ENCODE results near the gene ARHGAP45. TPM values are rescaled to one million over a fixed set of nuclear protein-coding genes. Genes with fewer than 3 reads are reported as not detected.

The ARHGAP45 gene
- polyA plus RNA-seq, 6 donors from 2014 or later: 181 to 432 (median 210) TPM

GRCh38 chr19:1026783-1027649, 40.0 kb upstream of the ARHGAP45 start:
- ATAC-seq (ENCODE audit: low read depth in 2 of 2) (peak; percentile 55 to 56), DNase-seq (peak; percentile 70)
- no peaks in the 10 kb centered on the region for H3K36me3 Mint-ChIP-seq
- H3K27ac Mint-ChIP-seq: peak overlapping the region; percentile 74 to 97 (median 96)
- H3K4me3 Mint-ChIP-seq: peak overlapping the region; percentile 97 to 99 (median 99)
- H3K27me3 Mint-ChIP-seq: no peaks in the 10 kb centered on the region
- peaks cover 17 to 23% (median 21%) of the 10 kb centered on the region in 3 donors for H3K4me1 Mint-ChIP-seq
- no peaks in the 10 kb centered on the region for H3K9me3 Mint-ChIP-seq

- Mint-ChIP-seq H3K9me3 (no peaks in the 10 kb centered on the region), H3K4me1 (peaks cover 22 to 25% (median 23%) of the 10 kb centered on the region in 3 donors), H3K27ac (peak overlapping the region in 5 of 6 donors; percentile 62 to 97 (median 91)), H3K27me3 (no peaks in the 10 kb centered on the region), H3K36me3 (no peaks in the 10 kb centered on the region), H3K4me3 (peak overlapping the region; percentile 97 to 99 (median 99))
- DNase-seq: no peak
- ATAC-seq (ENCODE audit: low read depth in 2 of 2): peak; percentile 17 to 21
Measured at GRCh38 chr19:1027650-1028061, 39.3 kb upstream of the ARHGAP45 start.

GRCh38 chr19:1028062-1028926, 38.7 kb upstream of the ARHGAP45 start:
- DNase-seq: peak; percentile 46
- H3K36me3 Mint-ChIP-seq: no peaks in the 10 kb centered on the region
- peak overlapping the region; percentile 88 to 99 (median 99) for H3K4me3 Mint-ChIP-seq
- H3K27ac Mint-ChIP-seq: peak overlapping the region in 5 of 6 donors; percentile 62 to 95 (median 91)
- peak; percentile 34 to 42 for ATAC-seq (ENCODE audit: low read depth in 2 of 2)
- H3K9me3 Mint-ChIP-seq: no peaks in the 10 kb centered on the region
- peaks cover 22 to 26% (median 23%) of the 10 kb centered on the region in 3 donors for H3K4me1 Mint-ChIP-seq
- no peaks in the 10 kb centered on the region for H3K27me3 Mint-ChIP-seq

GRCh38 chr19:1032264-1032867, 34.6 kb upstream of the ARHGAP45 start:
- Mint-ChIP-seq H3K4me3 (peak overlapping the region in 3 of 8 donors; percentile 12 to 56 (median 24)), H3K27ac (peak overlapping the region in 2 of 6 donors; percentile 54 to 92), H3K36me3 (peaks cover 0 to 10% of the 10 kb centered on the region in 2 donors), H3K27me3 (no peaks in the 10 kb centered on the region), H3K9me3 (no peaks in the 10 kb centered on the region), H3K4me1 (peaks cover 36 to 43% (median 41%) of the 10 kb centered on the region in 3 donors)
- no peak for DNase-seq
- ATAC-seq (ENCODE audit: low read depth in 2 of 2): no peak

GRCh38 chr19:1035998-1036621, 30.9 kb upstream of the ARHGAP45 start:
- Mint-ChIP-seq H3K36me3 (peaks cover 0 to 18% of the 10 kb centered on the region in 2 donors), H3K27me3 (no peaks in the 10 kb centered on the region), H3K4me1 (peaks cover 46 to 66% (median 63%) of the 10 kb centered on the region in 3 donors)

GRCh38 chr19:1037621-1038064, 29.3 kb upstream of the ARHGAP45 start:
- Mint-ChIP-seq H3K27ac (peak overlapping the region; percentile 96 to 99 (median 97)), H3K4me1 (peaks cover 43 to 68% (median 67%) of the 10 kb centered on the region in 3 donors), H3K27me3 (no peaks in the 10 kb centered on the region), H3K9me3 (peaks cover 0 to 2% (median 0%) of the 10 kb centered on the region in 7 donors), H3K36me3 (peaks cover 0 to 18% of the 10 kb centered on the region in 2 donors), H3K4me3 (peak overlapping the region; percentile 91 to 99 (median 97))
- DNase-seq: no peak
- peak in 1 of 2 donors; percentile 1 for ATAC-seq (ENCODE audit: low read depth in 2 of 2)

More at GRCh38 chr19:1035998-1036621, 30.9 kb upstream of the ARHGAP45 start:
- Mint-ChIP-seq H3K9me3 (peaks cover 0 to 2% (median 0%) of the 10 kb centered on the region in 7 donors), H3K27ac (peak overlapping the region in 4 of 6 donors; percentile 60 to 97 (median 79)), H3K4me3 (peak overlapping the region in 7 of 8 donors; percentile 22 to 93 (median 57))
- ATAC-seq (ENCODE audit: low read depth in 2 of 2) (no peak), DNase-seq (no peak)

GRCh38 chr19:1038978-1039645, 27.9 kb upstream of the ARHGAP45 start:
- Mint-ChIP-seq H3K4me1 (peaks cover 39 to 74% (median 66%) of the 10 kb centered on the region in 3 donors), H3K27me3 (no peaks in the 10 kb centered on the region), H3K4me3 (peak overlapping the region; percentile 93 to 100 (median 98)), H3K9me3 (peaks cover 0 to 2% (median 0%) of the 10 kb centered on the region in 7 donors), H3K27ac (peak overlapping the region; percentile 96 to 99 (median 97)), H3K36me3 (peaks cover 0 to 18% of the 10 kb centered on the region in 2 donors)
- ATAC-seq (ENCODE audit: low read depth in 2 of 2): no peak
- no peak for DNase-seq

GRCh38 chr19:1039646-1040475, 27.1 kb upstream of the ARHGAP45 start, which contains the start of gene ABCA7:
TSS of gene ABCA7 (plus strand) at chr19:1040107. CDS start at chr19:1041362, 1,255 bp downstream.
- Mint-ChIP-seq H3K4me1 (peaks cover 39 to 74% (median 66%) of the 10 kb centered on the region in 3 donors), H3K27me3 (no peaks in the 10 kb centered on the region), H3K9me3 (peaks cover 0 to 2% (median 0%) of the 10 kb centered on the region in 7 donors), H3K36me3 (peaks cover 0 to 18% of the 10 kb centered on the region in 2 donors), H3K27ac (peak within 1 kb of the TSS; percentile 96 to 99 (median 97)), H3K4me3 (peak within 1 kb of the TSS; percentile 93 to 100 (median 98))
- DNase-seq (peak; percentile 99), ATAC-seq (ENCODE audit: low read depth in 2 of 2) (peak; percentile 81 to 82)

GRCh38 chr19:1040476-1041271, 26.3 kb upstream of the ARHGAP45 start:
- DNase-seq (peak; percentile 84), ATAC-seq (ENCODE audit: low read depth in 2 of 2) (peak; percentile 47 to 48)
- Mint-ChIP-seq H3K4me1 (peaks cover 38 to 67% (median 59%) of the 10 kb centered on the region in 3 donors), H3K9me3 (peaks cover 0 to 2% (median 0%) of the 10 kb centered on the region in 7 donors), H3K27ac (peak overlapping the region; percentile 44 to 99 (median 96)), H3K36me3 (peaks cover 0 to 18% of the 10 kb centered on the region in 2 donors), H3K27me3 (no peaks in the 10 kb centered on the region), H3K4me3 (peak overlapping the region; percentile 93 to 100 (median 98))

GRCh38 chr19:1041272-1041834, 25.6 kb upstream of the ARHGAP45 start:
- H3K27ac Mint-ChIP-seq: peak overlapping the region in 4 of 6 donors; percentile 96 to 99 (median 97)
- no peaks in the 10 kb centered on the region for H3K27me3 Mint-ChIP-seq
- peaks cover 31 to 61% (median 52%) of the 10 kb centered on the region in 3 donors for H3K4me1 Mint-ChIP-seq
- no peak for DNase-seq
- peak overlapping the region; percentile 93 to 100 (median 98) for H3K4me3 Mint-ChIP-seq
- ATAC-seq (ENCODE audit: low read depth in 2 of 2): no peak
- peaks cover 0 to 2% (median 0%) of the 10 kb centered on the region in 7 donors for H3K9me3 Mint-ChIP-seq
- peaks cover 0 to 16% of the 10 kb centered on the region in 2 donors for H3K36me3 Mint-ChIP-seq
